Panc1 (cell line): ENCODE measurements around the gene FAM13A. TPM values are rescaled to one million over a fixed set of nuclear protein-coding genes. Genes with fewer than 3 reads are reported as not detected.

Experiments used
- ATAC-seq: fragments of 200-7000 bp; cut with Tn5 transposase; 2 replicates; pipeline ENCODE4 v1.9.1; 2020; ENCODE audit warnings: mild to moderate bottlenecking, moderate library complexity
- BruUV-seq: library from RNA; stranded (reverse); fragments of 400-500 nt; replicated peaks from 2 replicates; lab custom pipeline; 2021; lab: Mats Ljungman, UMichigan
- CTCF ChIA-PET: fragments of 300-600 bp; sonication (Branson Sonifier 250); formaldehyde crosslinking; loops from one replicate; lab custom pipeline; 2022; ENCODE audit warnings: antibody characterized with exemption; lab: Charles Lee
- POLR2A ChIA-PET: fragments of 300-600 bp; sonication (Branson Sonifier 250); formaldehyde crosslinking; loops from one replicate; lab custom pipeline; 2022; ENCODE audit warnings: antibody characterized with exemption; lab: Charles Lee
- DNase-seq: peaks from one replicate; pipeline ENCODE4 v3.0.0-alpha.2; 2010; ENCODE audit warnings: low read depth, low spot score
- H3K27ac ChIP-seq: 2 replicates; pipeline ENCODE4 v1.5.1; 2011; ENCODE audit warnings: mild to moderate bottlenecking, low read length, inconsistent platforms
- H3K27me3 ChIP-seq: fragments of 200-500 bp; sonication (Bioruptor generic); 2 replicates; pipeline ENCODE4 v1.6.0; 2014; ENCODE audit warnings: low read length, inconsistent platforms; ENCODE audit not compliant: control insufficient read depth, insufficient read depth
- H3K36me3 ChIP-seq: fragments of 200-500 bp; sonication (Bioruptor generic); 2 replicates; pipeline ENCODE4 v1.5.1; 2014; ENCODE audit warnings: inconsistent platforms, mild to moderate bottlenecking, low read length, moderate library complexity; ENCODE audit not compliant: control insufficient read depth, insufficient read depth
- H3K4me1 ChIP-seq: 2 replicates; pipeline ENCODE4 v1.5.1; 2011; ENCODE audit warnings: inconsistent platforms, mild to moderate bottlenecking, low read length, moderate library complexity; ENCODE audit not compliant: control insufficient read depth, insufficient read depth
- H3K4me3 ChIP-seq, 2 experiments: 2 replicates each; pipeline ENCODE4 v1.5.1; 2011 to 2012; ENCODE audit warnings: low read depth in 2 of 2, low read length in 2 of 2, mild to moderate bottlenecking in 2 of 2, inconsistent platforms in 1 of 2, moderate library complexity in 1 of 2
- H3K9me3 ChIP-seq: fragments of 200-500 bp; sonication (Bioruptor generic); 2 replicates; pipeline ENCODE4 v1.5.1; 2014; ENCODE audit warnings: low read depth, mild to moderate bottlenecking, inconsistent platforms, low read length, moderate library complexity; ENCODE audit not compliant: control insufficient read depth, insufficient read depth
- CTCF ChIP-seq: fragments of 450-650 bp; IDR thresholded peaks from 2 replicates; pipeline ENCODE4 v1.5.1; 2017; ENCODE audit warnings: mild to moderate bottlenecking
- POLR2AphosphoS5 ChIP-seq: IDR thresholded peaks from 2 replicates; pipeline ENCODE4 v1.6.1; 2012; ENCODE audit warnings: mild to moderate bottlenecking, low read depth, low read length, moderate library complexity
- REST ChIP-seq, 2 experiments: IDR thresholded peaks; 2 replicates each; pipeline ENCODE4 v1.6.1; 2011 to 2012; ENCODE audit warnings: low read depth in 2 of 2, control low read depth in 1 of 2, low read length in 1 of 2, mild to moderate bottlenecking in 1 of 2, moderate library complexity in 1 of 2; ENCODE audit not compliant: insufficient read depth in 1 of 2
- SIN3A ChIP-seq: IDR thresholded peaks from 2 replicates; pipeline ENCODE4 v1.6.1; 2012; ENCODE audit warnings: low read depth, mild to moderate bottlenecking, low read length, moderate library complexity, borderline replicate concordance; ENCODE audit not compliant: insufficient read depth
- TCF7L2 ChIP-seq: IDR thresholded peaks from 2 replicates; pipeline ENCODE4 v1.6.1; 2011; ENCODE audit warnings: mild to moderate bottlenecking, low read depth, low read length, inconsistent platforms
- in situ Hi-C: cut with HindIII; loops from 2 replicates; pipeline ENCODE4 v1.10.0; 2016; ENCODE audit warnings: low sequenced_read_pairs, low pct_unique_long_range_greater_than_20kb
- intact Hi-C: fragments of 100-400 bp; cut with micrococcal nuclease; formaldehyde crosslinking; loops from one replicate; pipeline ENCODE4 v1.10.0; 2022; ENCODE audit not compliant: unreplicated experiment
- total RNA-seq: library from RNA; stranded (reverse); gene quantifications from one replicate; pipeline ENCODE4 v1.2.1, GENCODE V29; 2021; ENCODE audit not compliant: unreplicated experiment

The FAM13A gene
- total RNA-seq, 1 experiment from 2014 or later: 5.8 TPM

GRCh38 chr4:88732714-88733368 is 324.1 kb downstream of the FAM13A start:
- H3K27ac ChIP-seq: no peak overlapping the region
- no peaks in the 10 kb centered on the region for H3K9me3 ChIP-seq
- H3K4me3 ChIP-seq: no peak overlapping the region
- POLR2A ChIA-PET: no interaction called here
- in situ Hi-C loops (no loop called here), intact Hi-C loops (no loop called here)
- CTCF ChIA-PET: no interaction called here
- H3K4me1 ChIP-seq: no peaks in the 10 kb centered on the region
- H3K36me3 ChIP-seq: no peaks in the 10 kb centered on the region
- DNase-seq (no peak), ATAC-seq (no peak)
- TF ChIP-seq REST (IDR thresholded peaks at IDR 0.05; ENCODE audit: insufficient read depth in 1 of 2, low read depth in 2 of 2, low read length in 1 of 2): no peak
- TF ChIP-seq TCF7L2: no peak
- no peak for TF ChIP-seq CTCF
- TF ChIP-seq SIN3A: no peak
- no peak for TF ChIP-seq POLR2AphosphoS5
- no TSS peak for BruUV-seq
- no peaks in the 10 kb centered on the region for H3K27me3 ChIP-seq

DNA sequence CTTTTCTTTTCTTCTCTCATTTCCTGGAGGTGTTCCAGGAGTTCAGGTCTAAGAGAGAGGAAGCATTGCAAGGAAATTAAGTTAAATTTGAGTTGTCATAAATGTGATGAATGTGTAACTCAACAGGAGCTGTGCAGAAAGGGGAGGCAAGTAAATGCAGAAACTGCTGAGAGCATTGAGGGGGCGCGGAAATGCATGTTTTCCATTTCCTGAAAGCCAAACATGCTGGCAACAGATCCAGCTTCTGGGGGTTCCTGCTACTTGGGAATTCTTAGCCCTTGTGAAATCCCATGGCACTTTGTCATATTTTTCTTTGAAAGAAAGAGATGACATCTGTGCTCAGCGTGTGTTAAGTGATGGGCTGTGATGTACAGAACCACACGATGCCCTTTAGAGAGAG is 325.6 kb downstream of the FAM13A start:
- TF ChIP-seq SIN3A (no peak), POLR2AphosphoS5 (no peak), REST (IDR thresholded peaks at IDR 0.05; ENCODE audit: insufficient read depth in 1 of 2, low read depth in 2 of 2, low read length in 1 of 2) (no peak), TCF7L2 (no peak), CTCF (no peak)
- ATAC-seq (no peak), DNase-seq (no peak)
- H3K4me1 ChIP-seq: no peaks in the 10 kb centered on the region
- H3K9me3 ChIP-seq: no peaks in the 10 kb centered on the region
- no peak overlapping the region for H3K27ac ChIP-seq
- no peaks in the 10 kb centered on the region for H3K27me3 ChIP-seq
- BruUV-seq: no TSS peak
- no peak overlapping the region for H3K4me3 ChIP-seq
- intact Hi-C loops (no loop called here), in situ Hi-C loops (no loop called here)
- CTCF ChIA-PET: no interaction called here
- H3K36me3 ChIP-seq: no peaks in the 10 kb centered on the region
- POLR2A ChIA-PET: no interaction called here
